ENCODE measurements around the gene S100A6. TPM values are rescaled to one million over a fixed set of nuclear protein-coding genes. Genes with fewer than 3 reads are reported as not detected.

The S100A6 gene
- total and polyA plus RNA-seq, 2 donors (not counting 3 experiments of a cell fraction or from before 2014, with no cell fraction given) = 552 to 908 TPM

DNA sequence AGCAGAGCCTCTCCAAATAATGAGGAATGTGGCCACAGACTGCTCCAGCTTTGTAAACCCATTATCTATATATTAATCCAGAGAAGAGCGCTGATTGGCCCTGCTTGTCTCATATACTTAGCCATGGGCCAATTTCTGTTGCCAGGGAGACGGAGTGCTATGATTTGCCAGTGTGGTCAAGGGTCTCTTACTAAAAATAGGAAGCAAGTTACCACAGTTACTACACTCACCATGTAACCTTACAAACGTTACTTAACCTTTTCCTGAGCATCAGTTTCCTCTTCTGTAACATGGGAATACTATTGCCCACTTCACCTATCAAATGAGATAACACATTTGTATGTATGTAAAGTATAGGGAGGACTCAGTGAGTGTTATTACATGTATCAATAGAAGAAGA, 37.6 kb upstream of the S100A6 start:
- Histone ChIP-seq H3K27me3 (ENCODE audit: control insufficient read depth in 2 of 2, insufficient read depth in 2 of 2, low read length in 2 of 2) (no peaks in the 10 kb centered on the region), H4K20me1 (replicated peaks; ENCODE audit: control insufficient read depth, extremely low read depth, insufficient read depth, low read length) (no peaks in the 10 kb centered on the region), H3K27ac (ENCODE audit: insufficient read depth, low read depth, low read length) (no peak overlapping the region), H3K4me3 (replicated peaks in 1 of 3; ENCODE audit: insufficient read depth in 1 of 3, low read depth in 1 of 3, low read length in 3 of 3) (no peak overlapping the region), H3K9ac (replicated peaks; ENCODE audit: extremely low read depth, insufficient read depth, low read length) (no peak overlapping the region), H3K4me2 (ENCODE audit: insufficient read depth, low read length) (no peak overlapping the region), H3K36me3 (ENCODE audit: control insufficient read depth in 2 of 2, extremely low read depth in 1 of 2, insufficient read depth in 2 of 2, low read length in 2 of 2) (no peaks in the 10 kb centered on the region), H3K9me3 (replicated peaks; ENCODE audit: control insufficient read depth, insufficient read depth, low read length) (no peaks in the 10 kb centered on the region), H3K9me1 (replicated peaks; ENCODE audit: control insufficient read depth, extremely low read depth, insufficient read depth, low read length) (no peaks in the 10 kb centered on the region), H2AFZ (ENCODE audit: low read depth, low read length) (peak overlapping the region; percentile 2), H3K4me1 (ENCODE audit: control insufficient read depth, extremely low read depth, insufficient read depth, low read length) (peaks cover 7% of the 10 kb centered on the region), H3K79me2 (ENCODE audit: control insufficient read depth, insufficient read depth, low read length) (no peaks in the 10 kb centered on the region)
- dilution Hi-C loops (cut with MboI; ENCODE audit: extremely low pct_ligation_motif_present, low sequenced_read_pairs) (no loop called here), intact Hi-C loops (cut with micrococcal nuclease) (loop anchor here (2.0 kb wide), 2 partner anchors 25 to 413 kb away; partner anchors contain the start of gene RAB13)
- ChIA-PET POLR2A (interaction anchor here (1.3 to 1.5 kb wide), 2 partner anchors 33 to 54 kb away, joined by 3 to 13 read pairs; partner anchors contain the start of gene S100A13), CTCF (interaction anchor here (0.7 to 6.3 kb wide), 25 partner anchors 8 to 414 kb away, joined by 3 to 167 read pairs (median 8); partner anchors contain the start of genes CHTOP, NPR1, S100A1 and S100A13)
- DNase-seq (ENCODE audit: low read depth, low spot score) = no peak
- FAIRE-seq = no peak
- BruUV-seq (replicated peaks) = no TSS peak
- TF ChIP-seq GATA2 (IDR thresholded peaks at IDR 0.05; ENCODE audit: insufficient read depth, insufficient read length, low read depth, low read length) = no peak
- no peak for TF ChIP-seq POLR2AphosphoS5 (IDR thresholded peaks at IDR 0.05; ENCODE audit: insufficient read depth, low read depth, low read length)
- no peak for TF ChIP-seq FOS (IDR thresholded peaks at IDR 0.05; ENCODE audit: borderline replicate concordance, insufficient read depth, low read length)
- no peak for TF ChIP-seq MYC (IDR thresholded peaks at IDR 0.05; ENCODE audit: low read depth, low read length)
- no peak for TF ChIP-seq POLR2A (IDR thresholded peaks at IDR 0.05; ENCODE audit: low read depth, low read length)
- TF ChIP-seq, protein P1, sequence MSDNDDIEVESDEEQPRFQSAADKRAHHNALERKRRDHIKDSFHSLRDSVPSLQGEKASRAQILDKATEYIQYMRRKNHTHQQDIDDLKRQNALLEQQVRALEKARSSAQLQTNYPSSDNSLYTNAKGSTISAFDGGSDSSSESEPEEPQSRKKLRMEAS (IDR thresholded peaks at IDR 0.05; ENCODE audit: insufficient read depth, insufficient read length) = no peak
- no peak for TF ChIP-seq EZH2 (IDR thresholded peaks at IDR 0.05; ENCODE audit: borderline replicate concordance, low read depth, low read length, severe bottlenecking)
- TF ChIP-seq, protein P2, sequence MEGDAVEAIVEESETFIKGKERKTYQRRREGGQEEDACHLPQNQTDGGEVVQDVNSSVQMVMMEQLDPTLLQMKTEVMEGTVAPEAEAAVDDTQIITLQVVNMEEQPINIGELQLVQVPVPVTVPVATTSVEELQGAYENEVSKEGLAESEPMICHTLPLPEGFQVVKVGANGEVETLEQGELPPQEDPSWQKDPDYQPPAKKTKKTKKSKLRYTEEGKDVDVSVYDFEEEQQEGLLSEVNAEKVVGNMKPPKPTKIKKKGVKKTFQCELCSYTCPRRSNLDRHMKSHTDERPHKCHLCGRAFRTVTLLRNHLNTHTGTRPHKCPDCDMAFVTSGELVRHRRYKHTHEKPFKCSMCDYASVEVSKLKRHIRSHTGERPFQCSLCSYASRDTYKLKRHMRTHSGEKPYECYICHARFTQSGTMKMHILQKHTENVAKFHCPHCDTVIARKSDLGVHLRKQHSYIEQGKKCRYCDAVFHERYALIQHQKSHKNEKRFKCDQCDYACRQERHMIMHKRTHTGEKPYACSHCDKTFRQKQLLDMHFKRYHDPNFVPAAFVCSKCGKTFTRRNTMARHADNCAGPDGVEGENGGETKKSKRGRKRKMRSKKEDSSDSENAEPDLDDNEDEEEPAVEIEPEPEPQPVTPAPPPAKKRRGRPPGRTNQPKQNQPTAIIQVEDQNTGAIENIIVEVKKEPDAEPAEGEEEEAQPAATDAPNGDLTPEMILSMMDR (IDR thresholded peaks at IDR 0.05; ENCODE audit: extremely low read depth in 1 of 2, insufficient read depth in 1 of 2, low read depth in 1 of 2, low read length in 2 of 2) = no peak
- TF ChIP-seq JUN (IDR thresholded peaks at IDR 0.05; ENCODE audit: borderline replicate concordance, insufficient read depth, insufficient read length, low read depth) = no peak
